PFSK-1 (cell line): ENCODE results near the gene INPP5D.

Source experiments
- REST ChIP-seq, 2 experiments: IDR thresholded peaks; 2 replicates each; pipeline versions ENCODE4 v1.6.1 to v1.8.0; 2011 to 2012; ENCODE audit warnings: low read depth in 2 of 2, low read length in 2 of 2, control low read depth in 1 of 2, inconsistent platforms in 1 of 2, mild to moderate bottlenecking in 1 of 2, moderate library complexity in 1 of 2; ENCODE audit not compliant: insufficient read depth in 1 of 2
- SIN3A ChIP-seq: IDR thresholded peaks from 2 replicates; pipeline ENCODE4 v1.6.1; 2012; ENCODE audit warnings: mild to moderate bottlenecking, low read length, moderate library complexity, borderline replicate concordance; ENCODE audit not compliant: insufficient read depth

GRCh38 chr2:233064530-233065199 lies 4.5 kb downstream of the INPP5D start:
- no peak for TF ChIP-seq SIN3A
- TF ChIP-seq REST (IDR thresholded peaks at IDR 0.05; ENCODE audit: insufficient read depth in 1 of 2, low read depth in 2 of 2, low read length in 2 of 2) = no peak
